Suppressor macrophage treated with lipopolysaccharide for 4 hours (primary cell): ENCODE measurements around the gene POC1A.

Experiments used
- DNase-seq: peaks from one replicate; pipeline ENCODE4 v3.0.0-alpha.2; 2020

Gene POC1A

GRCh38 chr3:52150357-52150756, 3.9 kb downstream of the POC1A start:
- DNase-seq = no peak

- no peak for DNase-seq
Measured at GRCh38 chr3:52149726-52150125, 4.5 kb downstream of the POC1A start.

GRCh38 chr3:52149021-52149420, 5.2 kb downstream of the POC1A start:
- DNase-seq = no peak

- no peak for DNase-seq
Measured at GRCh38 chr3:52147804-52148203, 6.4 kb downstream of the POC1A start.

GRCh38 chr3:52146811-52147210, 7.4 kb downstream of the POC1A start:
- DNase-seq = no peak

- DNase-seq = no peak
Measured at GRCh38 chr3:52146189-52146588, 8.0 kb downstream of the POC1A start.

GRCh38 chr3:52145736-52146110, 8.5 kb downstream of the POC1A start:
- DNase-seq = no peak

GRCh38 chr3:52144796-52145735, 9.2 kb downstream of the POC1A start:
- DNase-seq = no peak

GRCh38 chr3:52144034-52144795, 10.0 kb downstream of the POC1A start:
- DNase-seq = peak; percentile 83

- no peak for DNase-seq
Measured at GRCh38 chr3:52143616-52144015, 10.6 kb downstream of the POC1A start.

GRCh38 chr3:52143156-52143555, 11.1 kb downstream of the POC1A start:
- DNase-seq = no peak

GRCh38 chr3:52141751-52142150, 12.5 kb downstream of the POC1A start:
- DNase-seq = no peak

GRCh38 chr3:52140769-52141168, 13.5 kb downstream of the POC1A start:
- no peak for DNase-seq

- no peak for DNase-seq
Measured at GRCh38 chr3:52140000-52140399, 14.2 kb downstream of the POC1A start.

- DNase-seq = no peak
Measured at GRCh38 chr3:52137311-52137710, 16.9 kb downstream of the POC1A start.

- no peak for DNase-seq
Measured at GRCh38 chr3:52136513-52136912, 17.7 kb downstream of the POC1A start.

GRCh38 chr3:52135332-52135731, 18.9 kb downstream of the POC1A start:
- no peak for DNase-seq

GRCh38 chr3:52134761-52135160, 19.5 kb downstream of the POC1A start:
- DNase-seq = no peak

- no peak for DNase-seq
Measured at GRCh38 chr3:52132930-52133329, 21.3 kb downstream of the POC1A start.

GRCh38 chr3:52132041-52132440, 22.2 kb downstream of the POC1A start:
- DNase-seq = no peak

- DNase-seq = no peak
Measured at GRCh38 chr3:52130966-52131622, 23.1 kb downstream of the POC1A start.

- no peak for DNase-seq
Measured at GRCh38 chr3:52128118-52128683, 26.0 kb downstream of the POC1A start.

- no peak for DNase-seq
Measured at GRCh38 chr3:52126500-52126899, 27.7 kb downstream of the POC1A start.
